ENCODE measurements around the gene CALCOCO1.

The CALCOCO1 gene

DNA sequence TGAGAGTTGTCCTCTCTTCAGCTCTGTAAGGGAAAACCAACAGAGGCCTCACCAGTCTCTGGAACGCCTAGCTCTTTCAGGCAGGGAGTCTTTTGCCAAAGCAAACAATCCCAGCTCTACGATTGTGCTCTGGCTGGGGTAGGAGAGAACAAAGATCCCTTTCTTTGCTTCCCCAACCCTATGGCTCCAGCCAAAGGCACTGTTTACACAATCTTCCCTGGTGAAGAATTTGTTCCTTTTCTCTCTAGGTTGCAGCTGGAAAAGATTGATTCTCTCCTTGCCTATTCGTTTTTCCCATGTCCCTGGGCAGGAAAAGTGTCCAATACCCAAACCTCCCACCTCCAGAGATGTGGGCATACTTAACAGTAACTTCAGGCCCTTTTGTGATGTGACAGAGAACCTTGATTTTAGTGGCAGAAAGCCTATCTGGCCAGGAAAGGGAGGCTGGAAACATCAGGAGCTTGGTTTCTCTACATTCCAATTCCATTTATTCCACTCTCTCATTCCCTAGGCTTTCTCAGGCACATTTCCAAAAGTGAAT lies 68.2 kb downstream of the CALCOCO1 start:
- peak; percentile 83 for DNase-seq

Data from right hindlimb (tissue), 1 donor.